GM23338 (cell line): ENCODE measurements around the gene PNPLA7.

ENCODE experiments used
- CREB1 ChIP-seq: fragments of 250-450 bp; sonication (Bioruptor Pico); IDR thresholded peaks from 2 replicates; pipeline ENCODE4 v1.5.0; 2020; ENCODE audit warnings: low read depth, mild to moderate bottlenecking, moderate library complexity
- CTCF ChIP-seq, 2 experiments: fragments of 200-600 bp in 1 of 2; sonication (generic) in 1 of 2; conservative IDR thresholded peaks; 2 replicates each; pipeline versions ENCODE4 v1.5.1 to v1.6.1; 2016 to 2017; ENCODE audit warnings: antibody characterized with exemption in 2 of 2, low read depth in 2 of 2, mild to moderate bottlenecking in 2 of 2, moderate library complexity in 1 of 2
- ETS1 ChIP-seq: IDR thresholded peaks from 2 replicates; pipeline ENCODE4 v1.6.1; 2016; ENCODE audit warnings: antibody characterized with exemption
- EZH2 ChIP-seq: fragments of 200-600 bp; sonication (generic); IDR thresholded peaks from one replicate; pipeline ENCODE4 v1.8.0; 2017; ENCODE audit warnings: antibody characterized with exemption, mild to moderate bottlenecking, low read depth; ENCODE audit not compliant: unreplicated experiment
- EZH2phosphoT487 ChIP-seq: fragments of 200-600 bp; sonication (generic); IDR thresholded peaks from one replicate; pipeline ENCODE4 v1.8.1; 2018; ENCODE audit warnings: antibody characterized with exemption; ENCODE audit not compliant: unreplicated experiment
- JUNB ChIP-seq: IDR thresholded peaks from one replicate; pipeline ENCODE4 v1.6.1; 2016; ENCODE audit warnings: antibody characterized with exemption; ENCODE audit not compliant: unreplicated experiment
- NANOG ChIP-seq: IDR thresholded peaks from 2 replicates; pipeline ENCODE4 v1.6.1; 2016; ENCODE audit warnings: antibody characterized with exemption, borderline replicate concordance
- POLR2AphosphoS5 ChIP-seq: IDR thresholded peaks from 2 replicates; pipeline ENCODE4 v1.6.1; 2016; ENCODE audit warnings: antibody characterized with exemption, low read depth
- REST ChIP-seq: IDR thresholded peaks from one replicate; pipeline ENCODE4 v1.6.1; 2018; ENCODE audit warnings: antibody characterized with exemption; ENCODE audit not compliant: unreplicated experiment
- STAT1 ChIP-seq: IDR thresholded peaks from one replicate; pipeline ENCODE4 v1.6.1; 2016; ENCODE audit warnings: antibody characterized with exemption; ENCODE audit not compliant: unreplicated experiment
- ZNF114 ChIP-seq: fragments of 250-450 bp; sonication (Bioruptor Pico); IDR thresholded peaks from 2 replicates; pipeline ENCODE4 v1.5.0; 2020; ENCODE audit warnings: mild to moderate bottlenecking, moderate library complexity
- ZNF462 ChIP-seq: fragments of 250-450 bp; sonication (Bioruptor Pico); IDR thresholded peaks from 2 replicates; pipeline ENCODE4 v1.5.0; 2020; ENCODE audit warnings: mild to moderate bottlenecking, moderate library complexity

- TF ChIP-seq CTCF (conservative IDR thresholded peaks at IDR 0.05; ENCODE audit: low read depth in 2 of 2), result no peak
- TF ChIP-seq POLR2AphosphoS5, result no peak
- no peak for TF ChIP-seq EZH2phosphoT487
- TF ChIP-seq EZH2, result no peak
- TF ChIP-seq REST, result no peak
- TF ChIP-seq ZNF114 (CRISPR knock-in tag), result no peak
- TF ChIP-seq JUNB, result no peak
- TF ChIP-seq CREB1, result no peak
- TF ChIP-seq STAT1, result no peak
- TF ChIP-seq NANOG, result no peak
- no peak for TF ChIP-seq ZNF462
- no peak for TF ChIP-seq ETS1
These were observed 57.5 kb downstream of the PNPLA7 start for GRCh38 chr9:137492464-137493363.
